Measurements from ENCODE around the gene TMEM33. TPM values are rescaled to one million over a fixed set of nuclear protein-coding genes. Genes with fewer than 3 reads are reported as not detected.

TMEM33 gene
- total and polyA plus RNA-seq, 2 of the 8 experiments (the other 6 are each of a cell fraction or from before 2014, with no cell fraction given), result 72.5 to 94.4 TPM

GRCh38 chr4:41927796-41928499 is 7.3 kb upstream of the TMEM33 start:
- DNase-seq (ENCODE audit: low read depth in 1 of 2, low spot score in 2 of 2) (no peak), FAIRE-seq (no peak)
- 79% methylated on average over 4 of the region's 4 CpGs; no CpG with 5 or more reads in 1 of the 2 experiments for WGBS, 2 experiments (ENCODE audit: extremely low coverage in 1 of 2, insufficient coverage in 1 of 2, insufficient read length in 1 of 2, insufficient replicate concordance in 2 of 2, low coverage in 1 of 2, low lambda C conversion rate in 2 of 2, missing lambda C conversion rate in 1 of 2)
- Histone ChIP-seq H4K20me1 (replicated peaks in 1 of 2; ENCODE audit: control insufficient read depth in 1 of 2, insufficient read depth in 2 of 2, low read length in 2 of 2) (no peaks in the 10 kb centered on the region), H2BK120ac (replicated peaks; ENCODE audit: low read depth, low read length) (no peak overlapping the region), H3K23me2 (ENCODE audit: low read depth, low read length) (no peaks in the 10 kb centered on the region), H3K14ac (ENCODE audit: insufficient read length) (no peak overlapping the region), H3K27me3 (replicated peaks in 1 of 4; ENCODE audit: control insufficient read depth in 3 of 4, extremely low read depth in 1 of 4, insufficient read depth in 3 of 4, low read length in 3 of 4) (peaks cover 0 to 2% (median 0%) of the 10 kb centered on the region in 4 experiments; a peak in 3 of 7 replicates), H3K9me3 (ENCODE audit: insufficient read depth in 2 of 2, low read depth in 1 of 2, low read length in 1 of 2) (no peaks in the 10 kb centered on the region; a peak in 1 of 4 replicates), H2BK12ac (ENCODE audit: low read depth, low read length) (no peak overlapping the region), H2BK5ac (ENCODE audit: low read depth, low read length) (no peak overlapping the region), H3K36me3 (ENCODE audit: control insufficient read depth in 2 of 4, insufficient read depth in 4 of 4, low read length in 3 of 4) (no peaks in the 10 kb centered on the region), H3K79me2 (ENCODE audit: control insufficient read depth in 1 of 2, insufficient read depth in 2 of 2, low read length in 2 of 2) (no peaks in the 10 kb centered on the region), H3K4ac (replicated peaks; ENCODE audit: insufficient read length, low read depth, low read length) (no peak overlapping the region), H3K4me1 (replicated peaks in 1 of 4; ENCODE audit: control insufficient read depth in 3 of 4, insufficient read depth in 4 of 4, low read length in 3 of 4) (no peaks in the 10 kb centered on the region), H3K4me3 (ENCODE audit: extremely low read depth in 1 of 4, insufficient read depth in 2 of 4, low read depth in 3 of 4, low read length in 4 of 4) (no peak overlapping the region), H3K4me2 (ENCODE audit: insufficient read depth in 1 of 2, low read depth in 2 of 2, low read length in 2 of 2) (no peak overlapping the region), H2AK5ac (ENCODE audit: low read depth, low read length) (no peak overlapping the region), H3K9ac (replicated peaks in 1 of 4; ENCODE audit: extremely low read depth in 1 of 4, low read depth in 3 of 4, low read length in 3 of 4) (no peak overlapping the region), H2BK20ac (ENCODE audit: low read length) (no peak overlapping the region), H3K56ac (replicated peaks; ENCODE audit: insufficient read length, low read depth, low read length) (no peak overlapping the region), H3K27ac (ENCODE audit: low read depth, low read length) (no peak overlapping the region), H3K23ac (ENCODE audit: insufficient read length) (no peak overlapping the region), H4K8ac (ENCODE audit: extremely low read depth, insufficient read depth, low read length) (no peak overlapping the region), H2AFZ (ENCODE audit: low read length) (no peak overlapping the region), H3K18ac (ENCODE audit: extremely low read depth, low read length) (no peak overlapping the region), H4K91ac (replicated peaks; ENCODE audit: insufficient read length, low read length) (no peak overlapping the region), H4K5ac (ENCODE audit: insufficient read length, low read depth, low read length) (no peak overlapping the region), H3K79me1 (ENCODE audit: low read depth, low read length) (no peaks in the 10 kb centered on the region), H2BK15ac (ENCODE audit: low read length) (no peak overlapping the region)
- ChIA-PET POLR2A (ENCODE audit: partially characterized antibody) (interaction anchor here (1.0 kb wide), 1 partner anchor 30 kb away, joined by 3 read pairs; no protein-coding TSS in a partner anchor), CTCF (ENCODE audit: partially characterized antibody) (no interaction called here)
- TF ChIP-seq CBX8 (IDR thresholded peaks at IDR 0.05; ENCODE audit: borderline replicate concordance, low read depth, low read length), result no peak
- no peak for TF ChIP-seq TAF7 (optimal IDR thresholded peaks at IDR 0.05; ENCODE audit: borderline replicate concordance, low read depth, low read length)
- TF ChIP-seq SIRT6 (IDR thresholded peaks at IDR 0.05; ENCODE audit: low read length), result no peak
- no peak for TF ChIP-seq BRCA1 (IDR thresholded peaks at IDR 0.05; ENCODE audit: low read depth, low read length)
- TF ChIP-seq POLR2AphosphoS5 (IDR thresholded peaks at IDR 0.05; ENCODE audit: low read depth, low read length), result no peak
- TF ChIP-seq EP300 (IDR thresholded peaks at IDR 0.05; ENCODE audit: borderline replicate concordance in 1 of 2, low read depth in 2 of 2, low read length in 2 of 2), result no peak
- no peak for TF ChIP-seq PHF8 (conservative IDR thresholded peaks at IDR 0.05; ENCODE audit: low read depth, low read length)
- no peak for TF ChIP-seq E2F6 (IDR thresholded peaks at IDR 0.05)
- no peak for TF ChIP-seq CREB1 (IDR thresholded peaks at IDR 0.05)
- TF ChIP-seq, protein P1, sequence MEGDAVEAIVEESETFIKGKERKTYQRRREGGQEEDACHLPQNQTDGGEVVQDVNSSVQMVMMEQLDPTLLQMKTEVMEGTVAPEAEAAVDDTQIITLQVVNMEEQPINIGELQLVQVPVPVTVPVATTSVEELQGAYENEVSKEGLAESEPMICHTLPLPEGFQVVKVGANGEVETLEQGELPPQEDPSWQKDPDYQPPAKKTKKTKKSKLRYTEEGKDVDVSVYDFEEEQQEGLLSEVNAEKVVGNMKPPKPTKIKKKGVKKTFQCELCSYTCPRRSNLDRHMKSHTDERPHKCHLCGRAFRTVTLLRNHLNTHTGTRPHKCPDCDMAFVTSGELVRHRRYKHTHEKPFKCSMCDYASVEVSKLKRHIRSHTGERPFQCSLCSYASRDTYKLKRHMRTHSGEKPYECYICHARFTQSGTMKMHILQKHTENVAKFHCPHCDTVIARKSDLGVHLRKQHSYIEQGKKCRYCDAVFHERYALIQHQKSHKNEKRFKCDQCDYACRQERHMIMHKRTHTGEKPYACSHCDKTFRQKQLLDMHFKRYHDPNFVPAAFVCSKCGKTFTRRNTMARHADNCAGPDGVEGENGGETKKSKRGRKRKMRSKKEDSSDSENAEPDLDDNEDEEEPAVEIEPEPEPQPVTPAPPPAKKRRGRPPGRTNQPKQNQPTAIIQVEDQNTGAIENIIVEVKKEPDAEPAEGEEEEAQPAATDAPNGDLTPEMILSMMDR (IDR thresholded peaks at IDR 0.05; ENCODE audit: control extremely low read depth in 1 of 3, insufficient read depth in 1 of 3, low read depth in 1 of 3, low read length in 3 of 3), result no peak

Measured in H1 (cell line).